Astrocyte of the spinal cord (primary cell): ENCODE measurements around the gene MYOZ3.

Experiments used
- DNase-seq: peaks from one replicate; pipeline ENCODE4 v3.0.0; 2011; ENCODE audit warnings: low read depth, low spot score
- H3K4me3 ChIP-seq: 2 replicates; pipeline ENCODE4 v1.5.1; 2011; ENCODE audit warnings: low read depth, mild to moderate bottlenecking, low read length, moderate library complexity
- in situ Hi-C: cut with HindIII; loops from 2 replicates; pipeline ENCODE4 v1.10.0; 2017; ENCODE audit warnings: low sequenced_read_pairs
- TF ChIP-seq, protein P1 (sequence below): IDR thresholded peaks from 2 replicates; pipeline ENCODE4 v1.5.1; 2012; ENCODE audit warnings: low read depth, mild to moderate bottlenecking, low read length, inconsistent platforms

The MYOZ3 gene

DNA sequence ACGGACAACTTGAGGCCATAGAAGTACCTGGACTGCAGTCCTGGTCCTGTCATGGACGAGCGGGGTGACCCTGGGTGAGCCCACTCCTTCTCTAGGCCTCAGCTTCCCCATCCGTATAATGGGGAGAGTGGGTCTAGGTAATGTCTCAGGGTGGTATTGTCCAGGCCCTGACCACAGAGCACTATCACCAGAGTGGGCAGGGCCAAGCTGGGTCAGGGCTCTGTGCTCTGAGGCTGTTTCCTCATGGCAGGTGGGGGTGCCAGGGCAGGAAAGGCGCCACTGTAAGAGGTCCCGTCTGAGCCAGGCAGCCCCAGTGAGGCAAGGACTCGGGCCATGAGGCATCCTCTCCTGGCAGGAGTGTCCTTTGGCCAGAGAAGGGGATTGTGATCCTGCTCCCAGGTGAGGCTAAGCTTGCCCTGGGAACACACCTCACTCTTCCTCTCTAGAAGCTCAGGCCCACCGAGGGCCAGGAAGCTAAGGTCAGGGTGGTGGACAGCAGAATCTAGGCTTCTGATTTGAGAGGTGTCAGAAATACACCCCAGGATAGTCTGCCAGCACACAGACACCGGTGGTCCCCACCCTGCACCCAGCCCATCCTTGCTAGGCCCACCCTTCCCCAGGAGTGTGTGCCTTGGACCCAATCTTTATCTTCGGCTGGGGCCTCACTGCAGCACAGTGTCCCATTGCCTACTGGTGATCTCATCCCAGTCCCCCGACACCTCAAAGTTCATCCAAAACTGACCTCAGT, 1.5 kb upstream of the MYOZ3 start:
- TF ChIP-seq, protein P1, sequence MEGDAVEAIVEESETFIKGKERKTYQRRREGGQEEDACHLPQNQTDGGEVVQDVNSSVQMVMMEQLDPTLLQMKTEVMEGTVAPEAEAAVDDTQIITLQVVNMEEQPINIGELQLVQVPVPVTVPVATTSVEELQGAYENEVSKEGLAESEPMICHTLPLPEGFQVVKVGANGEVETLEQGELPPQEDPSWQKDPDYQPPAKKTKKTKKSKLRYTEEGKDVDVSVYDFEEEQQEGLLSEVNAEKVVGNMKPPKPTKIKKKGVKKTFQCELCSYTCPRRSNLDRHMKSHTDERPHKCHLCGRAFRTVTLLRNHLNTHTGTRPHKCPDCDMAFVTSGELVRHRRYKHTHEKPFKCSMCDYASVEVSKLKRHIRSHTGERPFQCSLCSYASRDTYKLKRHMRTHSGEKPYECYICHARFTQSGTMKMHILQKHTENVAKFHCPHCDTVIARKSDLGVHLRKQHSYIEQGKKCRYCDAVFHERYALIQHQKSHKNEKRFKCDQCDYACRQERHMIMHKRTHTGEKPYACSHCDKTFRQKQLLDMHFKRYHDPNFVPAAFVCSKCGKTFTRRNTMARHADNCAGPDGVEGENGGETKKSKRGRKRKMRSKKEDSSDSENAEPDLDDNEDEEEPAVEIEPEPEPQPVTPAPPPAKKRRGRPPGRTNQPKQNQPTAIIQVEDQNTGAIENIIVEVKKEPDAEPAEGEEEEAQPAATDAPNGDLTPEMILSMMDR: no peak
- in situ Hi-C loops: no loop called here
- H3K4me3 ChIP-seq: no peak overlapping the region
- DNase-seq: no peak

DNA sequence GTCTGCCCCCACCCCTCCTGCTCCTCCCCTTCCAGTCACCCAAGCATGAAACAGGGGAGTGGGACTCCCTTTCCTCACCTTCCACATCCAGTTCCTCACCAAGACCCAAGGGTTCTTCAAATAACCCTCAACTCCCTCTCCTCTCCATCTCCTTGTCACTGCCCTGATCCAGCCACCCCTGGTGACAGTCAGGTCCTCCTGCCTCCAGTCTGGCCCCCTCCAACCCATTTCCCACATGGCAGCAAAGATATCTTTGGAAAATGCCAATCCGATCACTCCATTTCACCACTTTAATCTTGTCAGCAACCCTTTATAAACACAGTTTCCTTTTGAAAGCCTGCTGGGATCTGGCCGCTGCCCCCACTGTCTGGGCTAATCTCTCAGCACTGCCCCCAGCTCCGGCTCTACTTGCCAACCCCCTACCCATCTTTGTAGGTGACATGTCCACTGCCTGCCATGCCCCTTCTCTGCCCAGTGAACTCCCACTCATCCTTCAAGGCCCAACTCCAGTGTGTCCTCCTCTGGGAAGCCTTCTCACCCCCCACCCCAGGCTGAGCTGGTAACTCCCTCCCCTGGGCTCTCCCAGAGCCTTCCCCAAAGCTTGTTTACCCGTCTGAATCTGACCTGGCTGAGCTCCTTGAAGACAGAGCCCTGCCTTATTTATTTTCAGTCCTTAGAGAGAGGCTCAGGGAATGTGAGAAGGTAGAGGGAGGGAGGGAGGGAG, 781 bp upstream of the MYOZ3 start:
- no peak overlapping the region for H3K4me3 ChIP-seq
- TF ChIP-seq, protein P1: no peak

DNA sequence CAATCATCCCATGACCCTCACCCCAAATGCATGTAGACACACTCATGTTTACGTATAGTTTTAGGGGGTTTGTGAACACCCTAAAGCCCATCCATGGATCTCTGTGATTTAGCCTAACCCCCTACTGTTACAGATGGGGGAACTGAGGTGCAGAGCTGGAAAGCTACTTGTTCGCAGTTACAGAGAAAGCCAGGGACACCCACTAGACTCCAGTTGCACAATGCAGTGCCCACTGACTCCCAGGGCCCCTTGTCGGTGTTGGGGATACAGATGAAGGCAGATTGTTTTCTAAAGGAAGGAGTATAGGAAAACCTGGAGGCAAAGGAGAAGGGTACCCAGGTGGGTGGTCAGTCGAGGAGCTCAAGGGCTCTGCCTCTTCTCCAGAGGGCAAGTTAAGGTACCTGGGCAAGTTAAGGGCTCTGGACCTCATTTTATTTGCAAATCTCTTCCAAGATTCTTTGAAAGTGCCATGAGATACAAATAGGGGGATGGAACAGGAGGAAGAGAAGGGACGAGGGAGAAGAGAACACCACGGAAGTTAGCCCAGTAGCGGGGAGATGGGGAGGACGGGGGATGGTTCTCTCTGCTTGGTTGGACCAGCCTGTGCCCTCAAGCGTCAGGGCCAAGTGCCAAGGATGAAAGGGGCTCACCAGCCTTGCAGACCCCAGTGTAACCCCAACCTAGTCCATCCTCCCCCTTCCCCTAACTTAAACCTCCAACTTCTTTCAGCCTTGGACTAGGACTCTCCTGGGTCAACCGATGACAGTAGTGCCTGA, 958 bp downstream of the MYOZ3 start:
- H3K4me3 ChIP-seq: no peak overlapping the region
- no peak for DNase-seq
- in situ Hi-C loops: no loop called here
- TF ChIP-seq, protein P1: no peak

More for the DNA sequence above, 781 bp upstream of the MYOZ3 start:
- in situ Hi-C loops: no loop called here
- DNase-seq: no peak

DNA sequence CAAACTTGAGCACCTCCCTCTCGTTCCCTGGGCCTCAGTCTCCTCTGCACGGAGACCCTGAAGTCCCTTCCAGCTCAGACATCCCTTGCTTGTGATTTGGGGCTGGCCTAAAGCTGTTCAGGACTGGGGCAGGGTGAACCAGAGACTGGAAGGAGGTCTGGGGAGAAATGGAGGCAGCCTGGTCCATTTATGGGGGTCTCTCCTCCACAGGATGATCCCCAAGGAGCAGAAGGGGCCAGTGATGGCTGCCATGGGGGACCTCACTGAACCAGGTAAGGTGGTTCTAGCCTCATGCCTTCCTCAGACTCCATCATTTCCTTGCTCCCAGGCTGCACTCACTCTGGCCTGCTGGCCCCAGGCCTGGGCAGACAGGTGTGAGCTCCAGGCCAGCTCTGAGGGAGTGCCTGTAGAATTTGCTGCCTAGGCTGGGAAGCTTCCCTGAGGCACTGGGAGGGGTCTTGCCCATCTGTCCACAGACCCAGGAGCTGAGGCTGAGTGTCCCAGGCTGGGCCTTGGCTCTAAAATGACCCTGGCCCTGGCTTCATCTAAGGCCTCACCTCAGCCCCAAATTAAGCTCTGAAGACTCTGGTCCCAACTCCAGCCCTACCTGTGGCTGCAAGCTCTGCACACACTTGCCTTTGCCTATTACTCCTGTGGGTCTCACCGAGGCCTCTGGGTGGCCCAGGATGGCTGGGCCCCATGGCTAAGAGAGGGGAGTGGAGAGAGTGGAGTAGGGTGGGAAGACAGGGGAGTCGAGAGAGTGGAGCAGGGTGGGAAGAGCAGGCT, 1.9 kb downstream of the MYOZ3 start:
- DNase-seq: no peak
- in situ Hi-C loops: no loop called here
- TF ChIP-seq, protein P1: no peak
- no peak overlapping the region for H3K4me3 ChIP-seq

DNA sequence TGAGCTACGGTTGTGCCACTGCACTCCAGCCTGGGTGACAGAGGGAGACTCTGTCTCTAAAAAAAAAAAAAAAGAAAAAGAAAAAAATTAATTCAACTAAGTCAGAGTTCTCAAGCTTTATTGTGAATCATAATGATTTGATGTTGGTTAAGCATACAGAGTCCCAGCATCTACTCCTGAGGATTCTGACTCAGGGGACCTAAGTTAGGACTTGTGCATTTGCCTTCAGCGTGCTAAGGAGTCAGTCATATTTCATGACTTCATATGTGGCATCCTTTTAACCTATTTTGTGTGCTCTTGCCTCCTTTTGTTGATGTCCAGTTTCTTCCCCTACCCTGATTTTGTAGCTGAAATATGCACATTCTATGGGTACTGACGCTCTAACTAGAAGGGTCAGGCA, 2.9 kb downstream of the MYOZ3 start:
- TF ChIP-seq, protein P1: no peak
- in situ Hi-C loops: no loop called here
- no peak for DNase-seq
- H3K4me3 ChIP-seq: no peak overlapping the region

DNA sequence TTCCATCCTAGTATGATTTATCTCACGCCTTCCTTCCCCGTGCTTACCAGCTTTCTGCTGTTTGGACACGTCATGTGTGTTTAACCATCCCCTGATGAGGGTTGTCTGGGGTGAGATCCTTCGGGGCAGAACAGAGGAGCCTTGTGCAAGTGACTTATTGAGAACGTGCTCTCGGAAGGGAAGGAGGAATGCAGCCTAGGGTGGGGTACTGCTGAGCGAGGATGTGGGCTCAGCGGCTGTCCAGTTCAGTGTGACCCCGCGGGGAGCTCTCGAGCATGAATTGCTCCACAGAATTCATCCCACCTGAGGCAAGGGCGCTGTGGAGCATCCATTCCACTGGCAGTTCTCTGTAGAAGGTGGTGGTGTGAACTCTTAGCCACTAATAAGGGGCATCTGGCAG, 4.0 kb downstream of the MYOZ3 start:
- in situ Hi-C loops: no loop called here
- TF ChIP-seq, protein P1: no peak
- H3K4me3 ChIP-seq: no peak overlapping the region
- DNase-seq: no peak
